GM21515 (cell line): ENCODE data around the gene COG3.

Source experiments
- ATAC-seq: cut with Tn5 transposase; IDR thresholded peaks from one replicate; pipeline ENCODE4 v1.9.1; 2021; ENCODE audit not compliant: unreplicated experiment

The COG3 gene

DNA sequence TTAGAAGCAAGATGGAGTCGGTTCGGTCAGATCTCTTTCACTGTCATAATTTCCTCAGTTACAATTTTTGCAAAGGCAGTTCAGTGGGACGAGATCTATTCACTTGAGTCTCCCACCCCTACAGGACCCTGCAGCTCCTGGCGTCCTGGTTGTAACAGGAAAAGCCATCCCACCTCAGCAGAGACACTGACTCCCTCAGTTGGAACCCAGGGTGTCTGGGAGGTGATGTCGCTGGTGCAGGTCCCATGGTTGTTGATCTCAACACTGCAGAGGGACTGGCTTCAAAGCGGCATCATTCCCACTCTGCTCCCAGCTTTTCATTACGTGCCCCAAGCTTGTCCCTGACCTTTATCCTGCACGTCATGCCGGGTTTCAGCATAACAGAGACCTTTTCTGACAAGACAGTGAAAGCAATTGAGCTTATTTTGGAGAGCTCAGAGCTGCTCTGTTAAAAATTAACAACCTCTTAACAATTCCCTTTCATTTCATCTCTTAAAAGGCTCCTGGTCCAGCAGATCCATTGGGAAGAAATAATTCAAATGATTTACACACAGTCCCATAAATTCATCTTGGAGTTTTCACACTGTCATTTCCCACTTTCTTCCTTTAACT lies 17.6 kb upstream of the COG3 start:
- no peak for ATAC-seq

- no peak for ATAC-seq
Measured at GRCh38 chr13:45448965-45449559, 15.7 kb upstream of the COG3 start.

GRCh38 chr13:45451282-45451681 lies 13.5 kb upstream of the COG3 start:
- ATAC-seq: no peak

DNA sequence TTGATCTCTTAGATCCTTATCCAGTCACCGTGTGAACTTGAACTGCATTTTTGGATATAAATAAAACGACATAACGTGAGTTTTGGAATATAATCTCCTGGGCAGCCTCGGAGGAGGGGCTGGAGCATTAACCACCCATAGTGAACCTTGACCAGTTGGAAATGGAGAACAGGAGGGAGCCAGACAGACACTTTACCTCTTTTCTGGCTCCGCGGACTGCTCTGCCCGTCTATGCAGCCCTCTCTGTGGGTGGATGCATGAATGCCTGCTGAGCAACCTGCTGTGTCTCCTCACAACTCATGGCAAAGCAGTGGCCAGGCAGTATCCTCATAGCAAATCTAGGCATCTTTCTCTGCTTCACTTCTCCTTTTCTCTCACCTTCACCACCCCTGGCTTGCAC lies 10.5 kb upstream of the COG3 start:
- no peak for ATAC-seq

GRCh38 chr13:45456196-45456972 lies 8.4 kb upstream of the COG3 start:
- no peak for ATAC-seq

- no peak for ATAC-seq
Measured at GRCh38 chr13:45464141-45464686, 525 bp upstream of the COG3 start.

DNA sequence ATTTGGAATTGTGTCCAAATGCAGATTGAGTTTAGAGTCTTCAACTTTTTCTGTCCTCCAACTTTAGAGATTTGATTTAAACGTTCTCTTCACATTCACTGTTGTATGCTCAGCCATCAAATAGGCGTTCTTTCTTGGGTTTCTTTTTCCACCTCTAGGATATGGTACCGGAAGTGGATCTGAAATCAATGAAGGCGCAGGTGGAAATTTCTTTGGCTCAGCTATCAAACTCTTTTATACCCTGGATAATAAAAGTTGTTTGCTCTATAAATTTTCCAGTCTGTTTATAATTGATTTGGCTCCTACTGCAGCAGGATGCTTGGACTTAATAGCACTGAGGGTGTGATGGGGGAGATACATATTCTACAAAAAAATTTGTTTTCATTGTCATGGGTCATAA lies 1.6 kb downstream of the COG3 start:
- ATAC-seq: no peak

- ATAC-seq: no peak
Measured at GRCh38 chr13:45468635-45469034, 3.9 kb downstream of the COG3 start.

DNA sequence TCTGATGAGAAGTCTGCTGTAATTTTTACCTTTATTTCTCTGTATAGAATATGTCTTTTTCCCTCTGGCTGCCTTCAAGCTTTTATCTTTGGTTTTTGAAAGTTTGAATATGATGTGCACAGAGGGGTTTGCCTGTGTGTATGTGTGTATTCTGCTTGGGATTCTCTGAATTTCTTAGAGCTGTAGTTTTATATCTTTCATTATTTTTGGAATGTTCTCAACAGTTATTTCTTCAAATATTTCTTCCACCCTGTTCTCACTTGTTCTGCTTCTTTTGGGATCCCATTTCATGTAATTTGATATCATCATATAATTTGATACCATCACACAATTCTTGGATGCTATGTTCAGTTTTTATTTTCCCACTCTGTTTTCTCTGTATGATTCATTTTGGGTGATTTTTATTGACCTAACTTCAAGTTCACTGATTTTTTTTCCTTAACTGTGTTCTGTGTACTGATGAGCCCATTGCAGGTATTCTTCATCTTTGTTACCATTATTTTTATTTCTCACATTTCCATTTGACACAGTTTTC lies 7.5 kb downstream of the COG3 start:
- no peak for ATAC-seq

DNA sequence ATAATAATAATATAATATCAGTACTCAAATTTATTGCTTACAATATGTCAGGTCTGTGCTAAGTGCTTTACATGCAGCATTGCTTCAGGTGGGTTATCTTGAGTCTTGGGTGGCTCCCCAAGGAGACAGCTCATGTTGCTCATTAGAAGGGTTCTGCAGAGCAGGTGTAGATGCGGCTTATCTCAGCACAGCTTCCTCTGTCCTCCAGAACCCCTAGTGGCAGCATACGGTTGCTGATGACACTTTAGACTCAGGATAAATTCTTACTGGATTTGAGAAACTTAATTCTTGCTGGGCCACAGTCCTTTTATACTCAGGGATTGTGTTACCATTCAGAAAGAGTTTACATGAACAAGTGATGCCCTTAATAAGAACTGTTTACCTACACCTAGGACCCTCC lies 8.9 kb downstream of the COG3 start:
- no peak for ATAC-seq

GRCh38 chr13:45474584-45475454 lies 10.1 kb downstream of the COG3 start:
- no peak for ATAC-seq

DNA sequence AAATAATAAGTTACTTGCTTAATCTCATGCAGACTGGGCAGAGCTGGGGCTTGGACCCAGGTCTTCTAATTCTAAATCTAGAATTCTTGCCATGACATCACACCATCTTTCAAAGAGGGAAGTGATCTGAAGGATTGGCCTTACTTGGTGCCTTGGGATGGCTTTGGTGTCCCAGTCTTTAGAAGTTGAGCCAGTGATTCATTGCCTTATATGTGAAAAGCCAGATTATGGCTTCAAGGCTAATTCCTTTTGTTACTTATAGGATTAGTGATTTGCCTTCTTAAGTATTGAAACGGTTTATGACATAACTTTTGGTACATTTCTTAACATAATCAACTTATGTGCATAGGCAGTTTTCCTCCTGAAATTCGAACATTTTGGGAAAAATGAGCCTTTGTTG lies 14.9 kb downstream of the COG3 start:
- ATAC-seq: no peak

DNA sequence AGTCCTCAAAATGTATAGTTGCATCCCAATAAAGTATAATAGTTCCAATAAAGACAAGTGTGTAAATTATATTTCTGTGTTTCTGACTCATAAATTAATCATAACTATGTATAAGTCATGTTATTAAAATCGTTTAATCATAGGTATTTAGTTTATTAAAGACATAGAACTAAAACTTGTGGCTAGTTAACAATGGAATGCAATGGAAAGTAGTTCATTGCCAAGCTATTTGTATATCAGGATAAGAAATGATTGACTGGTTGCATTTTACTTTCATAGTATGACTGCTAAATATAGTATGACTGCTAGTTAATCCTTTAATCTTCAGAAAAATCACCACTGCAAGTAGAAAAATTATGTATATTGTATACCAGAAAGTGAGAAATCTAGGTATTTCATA lies 16.9 kb downstream of the COG3 start:
- no peak for ATAC-seq

GRCh38 chr13:45482571-45483173 lies 17.9 kb downstream of the COG3 start:
- no peak for ATAC-seq

DNA sequence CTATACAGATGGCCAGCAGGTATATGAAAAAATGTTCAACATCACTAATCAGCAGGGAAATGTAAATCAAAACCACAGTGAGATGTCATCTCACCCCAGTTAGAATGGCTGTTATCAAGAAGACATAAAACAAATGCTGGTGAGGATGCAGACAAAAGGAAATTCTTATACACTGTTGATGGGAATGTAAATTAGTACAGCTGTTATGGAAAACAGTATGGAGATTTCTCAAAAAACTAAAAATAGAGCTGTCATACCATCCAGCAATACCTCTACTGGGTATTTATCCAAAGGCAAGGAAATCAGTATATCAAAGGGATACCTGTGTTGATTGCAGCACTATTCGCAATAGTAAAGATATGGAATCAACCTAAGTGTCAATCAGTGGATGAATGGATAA lies 22.9 kb downstream of the COG3 start:
- no peak for ATAC-seq

GRCh38 chr13:45490068-45490467 lies 25.3 kb downstream of the COG3 start:
- no peak for ATAC-seq

- ATAC-seq: no peak
Measured at GRCh38 chr13:45492538-45492937, 27.8 kb downstream of the COG3 start.

DNA sequence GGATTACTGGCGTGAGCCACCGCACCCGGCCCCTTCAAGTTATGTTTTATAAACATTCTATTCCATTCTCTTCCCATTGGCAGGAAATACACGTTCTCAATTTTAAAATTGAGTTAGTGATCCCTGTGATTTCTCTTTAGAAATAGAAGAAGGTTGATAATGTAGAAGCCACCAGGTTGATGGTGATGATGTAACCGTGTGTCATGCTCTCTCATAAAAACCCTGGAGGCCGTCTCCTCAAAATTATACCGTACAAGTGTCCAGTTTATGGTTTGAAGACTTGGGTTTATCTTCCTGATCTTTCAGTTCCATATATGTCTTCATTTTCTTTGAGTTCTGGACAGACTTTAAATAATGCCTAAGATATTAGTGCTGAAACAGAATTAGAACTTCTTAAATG lies 32.2 kb downstream of the COG3 start:
- no peak for ATAC-seq

GRCh38 chr13:45500492-45501174 lies 35.9 kb downstream of the COG3 start:
- no peak for ATAC-seq

GRCh38 chr13:45501175-45501526 lies 36.4 kb downstream of the COG3 start:
- ATAC-seq: no peak
